DOHH2 (cell line): ENCODE data around the gene NAIF1.

Experiments used
- H3F3A ChIP-seq: fragments of 200-600 bp; sonication (generic), shearing (Covaris generic); 2 replicates; pipeline ENCODE4 v1.6.0; 2016; ENCODE audit warnings: antibody characterized with exemption, mild to moderate bottlenecking; ENCODE audit not compliant: control insufficient read depth, insufficient read depth
- H3K27ac ChIP-seq: fragments of 200-600 bp; sonication (generic); 2 replicates; pipeline ENCODE4 v1.5.1; 2014; ENCODE audit warnings: low read depth, mild to moderate bottlenecking, low read length, moderate library complexity
- H3K27me3 ChIP-seq: fragments of 200-600 bp; sonication (generic); 2 replicates; pipeline ENCODE4 v1.6.1; 2014; ENCODE audit warnings: mild to moderate bottlenecking, low read length, mixed read lengths; ENCODE audit not compliant: control insufficient read depth
- H3K36me3 ChIP-seq: fragments of 200-600 bp; sonication (generic); 2 replicates; pipeline ENCODE4 v1.6.1; 2014; ENCODE audit warnings: mild to moderate bottlenecking, low read length, moderate library complexity, mixed read lengths; ENCODE audit not compliant: control insufficient read depth
- H3K4me1 ChIP-seq: fragments of 200-600 bp; sonication (generic); 2 replicates; pipeline ENCODE4 v1.6.1; 2014; ENCODE audit warnings: mild to moderate bottlenecking, low read length, mixed read lengths; ENCODE audit not compliant: control insufficient read depth
- H3K4me2 ChIP-seq: fragments of 200-600 bp; sonication (generic); 2 replicates; pipeline ENCODE4 v1.6.0; 2014; ENCODE audit warnings: mild to moderate bottlenecking, low read length, moderate library complexity
- H3K4me3 ChIP-seq: fragments of 200-600 bp; sonication (generic); 2 replicates; pipeline ENCODE4 v1.5.1; 2014; ENCODE audit warnings: mild to moderate bottlenecking, low read length, mixed read lengths
- H3K79me2 ChIP-seq: fragments of 200-600 bp; sonication (generic); 2 replicates; pipeline ENCODE4 v1.6.1; 2014; ENCODE audit warnings: mild to moderate bottlenecking, low read length, mixed read lengths; ENCODE audit not compliant: control insufficient read depth
- H3K9me2 ChIP-seq: fragments of 200-600 bp; sonication (generic); replicated peaks from 2 replicates; pipeline ENCODE4 v1.6.1; 2014; ENCODE audit warnings: mild to moderate bottlenecking, low read length, mixed read lengths; ENCODE audit not compliant: control insufficient read depth
- H3K9me3 ChIP-seq: fragments of 200-600 bp; sonication (generic); 2 replicates; pipeline ENCODE4 v1.6.1; 2014; ENCODE audit warnings: antibody characterized with exemption, low read length, mixed read lengths; ENCODE audit not compliant: control insufficient read depth, insufficient read depth
- H4K20me1 ChIP-seq: fragments of 200-600 bp; sonication (generic); 2 replicates; pipeline ENCODE4 v1.6.0; 2014; ENCODE audit warnings: low read depth, mild to moderate bottlenecking, antibody characterized with exemption, low read length, moderate library complexity; ENCODE audit not compliant: control insufficient read depth, insufficient read depth
- CTCF ChIP-seq: fragments of 200-600 bp; sonication (generic); IDR thresholded peaks from one replicate; pipeline ENCODE4 v1.5.1; 2014; ENCODE audit warnings: antibody characterized with exemption, mild to moderate bottlenecking, low read depth, low read length; ENCODE audit not compliant: poor library complexity, severe bottlenecking
- EZH2phosphoT487 ChIP-seq: fragments of 200-600 bp; sonication (generic); IDR thresholded peaks from 2 replicates; pipeline ENCODE4 v1.6.1; 2017; ENCODE audit warnings: borderline replicate concordance, mild to moderate bottlenecking, antibody characterized with exemption, low read length, moderate library complexity, mixed read lengths

NAIF1 gene

GRCh38 chr9:128066713-128067644, at the start of gene NAIF1:
TSS of gene NAIF1 (minus strand) at chr9:128067320. CDS start at chr9:128067101, 219 bp downstream.
- Histone ChIP-seq H3F3A (peaks cover 15% of the 10 kb centered on the region; the same call in 1 of the 2 replicates), H3K79me2 (peaks cover 55% of the 10 kb centered on the region), H3K27ac (peak within 1 kb of the TSS; percentile 94), H3K9me3 (no peaks in the 10 kb centered on the region), H3K4me1 (peaks cover 43% of the 10 kb centered on the region), H3K4me3 (peak within 1 kb of the TSS; percentile 96), H3K27me3 (no peaks in the 10 kb centered on the region), H3K9me2 (no peaks in the 10 kb centered on the region), H4K20me1 (no peaks in the 10 kb centered on the region), H3K4me2 (peak within 1 kb of the TSS; percentile 98), H3K36me3 (peaks cover 12% of the 10 kb centered on the region)
- TF ChIP-seq CTCF (no peak), EZH2phosphoT487 (no peak)

GRCh38 chr9:128116104-128117083, 49.3 kb upstream of the NAIF1 start:
- H3K27ac ChIP-seq, result no peak overlapping the region
- no peaks in the 10 kb centered on the region for H3K9me2 ChIP-seq
- TF ChIP-seq CTCF, result no peak
- no peak for TF ChIP-seq EZH2phosphoT487
- no peaks in the 10 kb centered on the region for H3K9me3 ChIP-seq
- H3F3A ChIP-seq, result peaks cover 7% of the 10 kb centered on the region; the same call in 1 of the 2 replicates
- no peak overlapping the region for H3K4me3 ChIP-seq
- H3K4me1 ChIP-seq, result peaks cover 3% of the 10 kb centered on the region; the same call in 1 of the 2 replicates
- no peaks in the 10 kb centered on the region for H3K79me2 ChIP-seq
- peaks cover 49% of the 10 kb centered on the region for H3K36me3 ChIP-seq
- no peaks in the 10 kb centered on the region for H3K27me3 ChIP-seq
- H3K4me2 ChIP-seq, result no peak overlapping the region
- H4K20me1 ChIP-seq, result no peaks in the 10 kb centered on the region

- no peaks in the 10 kb centered on the region for H3K9me2 ChIP-seq
- H3K4me2 ChIP-seq, result no peak overlapping the region
- H3K79me2 ChIP-seq, result no peaks in the 10 kb centered on the region
- H3K4me3 ChIP-seq, result no peak overlapping the region
- no peak overlapping the region for H3K27ac ChIP-seq
- peaks cover 3% of the 10 kb centered on the region; the same call in 1 of the 2 replicates for H3K4me1 ChIP-seq
- TF ChIP-seq EZH2phosphoT487 (no peak), CTCF (no peak)
- H3F3A ChIP-seq, result peaks cover 7% of the 10 kb centered on the region; the same call in 1 of the 2 replicates
- H3K27me3 ChIP-seq, result no peaks in the 10 kb centered on the region
- no peaks in the 10 kb centered on the region for H4K20me1 ChIP-seq
- H3K9me3 ChIP-seq, result no peaks in the 10 kb centered on the region
- H3K36me3 ChIP-seq, result peaks cover 48% of the 10 kb centered on the region
These were observed 48.3 kb upstream of the NAIF1 start for GRCh38 chr9:128115187-128116103.
